ENCODE measurements around the gene UBR1. TPM values are rescaled to one million over a fixed set of nuclear protein-coding genes. Genes with fewer than 3 reads are reported as not detected.

The UBR1 gene
- total RNA-seq, 1 experiment from 2014 or later, result 17.9 TPM

DNA sequence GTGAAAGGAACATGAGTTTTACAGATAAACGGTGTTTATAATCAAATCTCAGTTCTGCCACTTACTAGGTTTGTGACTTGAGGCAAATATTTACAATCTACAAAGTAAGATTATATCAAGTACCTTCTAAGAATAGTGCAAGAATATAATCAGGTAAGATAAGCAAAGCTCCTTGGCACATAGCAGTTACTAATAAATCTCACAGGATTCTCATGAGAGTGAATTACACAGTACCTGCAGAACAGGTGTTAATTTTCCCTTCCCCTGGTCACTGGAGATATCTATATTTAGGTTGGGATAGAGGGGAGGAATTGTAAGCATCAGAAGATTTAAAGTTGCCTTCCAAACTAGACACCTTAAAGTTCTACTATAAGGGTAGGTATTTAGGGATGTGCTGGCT is 53.0 kb downstream of the UBR1 start:
- H3K4me2 ChIP-seq (ENCODE audit: low read length), result no peak overlapping the region
- H3K9me2 ChIP-seq (ENCODE audit: insufficient read depth), result no peaks in the 10 kb centered on the region
- no peaks in the 10 kb centered on the region for H3K9me3 ChIP-seq (ENCODE audit: control insufficient read depth in 1 of 2, insufficient read depth in 1 of 2, low read depth in 1 of 2, low read length in 2 of 2)
- no peak overlapping the region for H3K4me3 ChIP-seq (replicated peaks in 1 of 2; ENCODE audit: low read depth in 1 of 2, low read length in 2 of 2)
- BruUV-seq (replicated peaks), result no TSS peak
- H3K79me2 ChIP-seq (ENCODE audit: insufficient read depth, low read length), result no peaks in the 10 kb centered on the region
- H3K27ac ChIP-seq (ENCODE audit: low read depth, low read length), result no peak overlapping the region
- no peak for TF ChIP-seq JUND (IDR thresholded peaks at IDR 0.05)
- intact Hi-C loops (cut with micrococcal nuclease), result no loop called here
- no peaks in the 10 kb centered on the region for H3K4me1 ChIP-seq (ENCODE audit: control insufficient read depth in 1 of 2, insufficient read depth in 2 of 2, low read length in 2 of 2)
- ChIA-PET RAD21 (ENCODE audit: low non-redundant PET in 1 of 2, low total read pairs in 2 of 2, uncharacterized antibody in 2 of 2, unreplicated experiment in 2 of 2) (no interaction called here), POLR2A (no interaction called here), CTCF (no interaction called here)
- no peak for DNase-seq (ENCODE audit: low read depth, low spot score)
- no peak for ATAC-seq
- peaks cover 10 to 11% of the 10 kb centered on the region in 2 experiments; a peak in 3 of 4 replicates for H3K36me3 ChIP-seq (ENCODE audit: control insufficient read depth in 1 of 2, insufficient read depth in 2 of 2, low read length in 2 of 2)
- no peaks in the 10 kb centered on the region for H4K20me1 ChIP-seq (ENCODE audit: insufficient read depth)
- no peak overlapping the region for H3K9ac ChIP-seq (ENCODE audit: low read length)
- H3K27me3 ChIP-seq (ENCODE audit: insufficient read depth, low read length), result no peaks in the 10 kb centered on the region
- no peak overlapping the region for H2AFZ ChIP-seq (ENCODE audit: low read depth, low read length, poor library complexity, severe bottlenecking)

GRCh38 chr15:43048935-43049334 is 56.9 kb downstream of the UBR1 start:
- H3K27ac ChIP-seq (ENCODE audit: low read depth, low read length), result no peak overlapping the region
- H4K20me1 ChIP-seq (ENCODE audit: insufficient read depth), result no peaks in the 10 kb centered on the region
- no peaks in the 10 kb centered on the region for H3K4me1 ChIP-seq (ENCODE audit: control insufficient read depth in 1 of 2, insufficient read depth in 2 of 2, low read length in 2 of 2)
- ChIA-PET CTCF (no interaction called here), POLR2A (no interaction called here), RAD21 (ENCODE audit: low non-redundant PET in 1 of 2, low total read pairs in 2 of 2, uncharacterized antibody in 2 of 2, unreplicated experiment in 2 of 2) (no interaction called here)
- DNase-seq (ENCODE audit: low read depth, low spot score) (no peak), ATAC-seq (no peak)
- H3K9me2 ChIP-seq (ENCODE audit: insufficient read depth), result no peaks in the 10 kb centered on the region
- no peaks in the 10 kb centered on the region for H3K9me3 ChIP-seq (ENCODE audit: control insufficient read depth in 1 of 2, insufficient read depth in 1 of 2, low read depth in 1 of 2, low read length in 2 of 2)
- intact Hi-C loops (cut with micrococcal nuclease), result no loop called here
- H3K9ac ChIP-seq (ENCODE audit: low read length), result no peak overlapping the region
- no peak overlapping the region for H2AFZ ChIP-seq (ENCODE audit: low read depth, low read length, poor library complexity, severe bottlenecking)
- TF ChIP-seq EZH2 (IDR thresholded peaks at IDR 0.05) (no peak), EGR1 (IDR thresholded peaks at IDR 0.05; ENCODE audit: low read depth) (no peak), RAD21 (IDR thresholded peaks at IDR 0.05; ENCODE audit: low read depth) (no peak), JUND (IDR thresholded peaks at IDR 0.05) (no peak)
- no peak overlapping the region for H3K4me3 ChIP-seq (replicated peaks in 1 of 2; ENCODE audit: low read depth in 1 of 2, low read length in 2 of 2)
- peaks cover 3 to 12% of the 10 kb centered on the region in 2 experiments; a peak in 3 of 4 replicates for H3K36me3 ChIP-seq (ENCODE audit: control insufficient read depth in 1 of 2, insufficient read depth in 2 of 2, low read length in 2 of 2)
- BruUV-seq (replicated peaks), result no TSS peak
- H3K4me2 ChIP-seq (ENCODE audit: low read length), result no peak overlapping the region
- H3K79me2 ChIP-seq (ENCODE audit: insufficient read depth, low read length), result no peaks in the 10 kb centered on the region
- H3K27me3 ChIP-seq (ENCODE audit: insufficient read depth, low read length), result no peaks in the 10 kb centered on the region

DNA sequence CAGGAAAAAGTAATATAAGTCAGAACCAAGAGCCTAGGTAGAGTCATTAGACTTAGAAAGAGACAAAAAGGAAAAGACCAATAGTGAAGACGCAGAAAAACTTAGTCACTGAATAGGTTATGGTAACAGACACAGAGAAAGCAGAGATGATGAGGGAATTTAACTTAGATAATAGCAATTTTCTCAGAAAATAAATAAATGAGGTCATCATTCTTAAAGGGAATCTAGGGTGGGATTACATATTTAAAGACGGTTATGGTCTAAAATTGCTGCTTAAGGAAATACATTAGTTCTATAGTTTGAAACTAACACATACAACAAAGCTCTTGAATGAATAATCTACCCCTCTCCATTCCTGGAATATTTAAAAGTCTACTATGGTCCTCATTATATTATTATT is 59.4 kb downstream of the UBR1 start:
- Histone ChIP-seq H3K9me3 (ENCODE audit: control insufficient read depth in 1 of 2, insufficient read depth in 1 of 2, low read depth in 1 of 2, low read length in 2 of 2) (no peaks in the 10 kb centered on the region), H3K79me2 (ENCODE audit: insufficient read depth, low read length) (no peaks in the 10 kb centered on the region), H3K4me2 (ENCODE audit: low read length) (no peak overlapping the region), H4K20me1 (ENCODE audit: insufficient read depth) (no peaks in the 10 kb centered on the region), H3K27me3 (ENCODE audit: insufficient read depth, low read length) (no peaks in the 10 kb centered on the region), H3K9ac (ENCODE audit: low read length) (no peak overlapping the region), H3K36me3 (ENCODE audit: control insufficient read depth in 1 of 2, insufficient read depth in 2 of 2, low read length in 2 of 2) (peaks cover 13 to 18% of the 10 kb centered on the region in 2 experiments; a peak in 3 of 4 replicates), H3K9me2 (ENCODE audit: insufficient read depth) (no peaks in the 10 kb centered on the region), H3K4me1 (ENCODE audit: control insufficient read depth in 1 of 2, insufficient read depth in 2 of 2, low read length in 2 of 2) (no peaks in the 10 kb centered on the region), H3K27ac (ENCODE audit: low read depth, low read length) (no peak overlapping the region), H2AFZ (ENCODE audit: low read depth, low read length, poor library complexity, severe bottlenecking) (no peak overlapping the region), H3K4me3 (replicated peaks in 1 of 2; ENCODE audit: low read depth in 1 of 2, low read length in 2 of 2) (no peak overlapping the region)
- DNase-seq (ENCODE audit: low read depth, low spot score) (no peak), ATAC-seq (no peak)
- POLR2A ChIA-PET, result no interaction called here
- RAD21 ChIA-PET (ENCODE audit: low non-redundant PET in 1 of 2, low total read pairs in 2 of 2, uncharacterized antibody in 2 of 2, unreplicated experiment in 2 of 2), result no interaction called here
- no TSS peak for BruUV-seq (replicated peaks)
- CTCF ChIA-PET, result no interaction called here
- intact Hi-C loops (cut with micrococcal nuclease), result no loop called here
- TF ChIP-seq POLR2AphosphoS5 (IDR thresholded peaks at IDR 0.05; ENCODE audit: low read depth, low read length) (no peak), SRF (IDR thresholded peaks at IDR 0.05; ENCODE audit: low read depth) (no peak), EZH2 (IDR thresholded peaks at IDR 0.05) (no peak), ELF1 (IDR thresholded peaks at IDR 0.05; ENCODE audit: borderline replicate concordance, low read depth) (no peak), POLR2A (IDR thresholded peaks at IDR 0.05; ENCODE audit: borderline replicate concordance, extremely low read depth, insufficient read depth, insufficient read length) (no peak), YY1 (IDR thresholded peaks at IDR 0.05; ENCODE audit: extremely low read depth, insufficient replicate concordance, low read depth, low read length) (no peak), ZNF274 (IDR thresholded peaks at IDR 0.05; ENCODE audit: low read depth, low read length) (no peak), FOSL1 (IDR thresholded peaks at IDR 0.05; ENCODE audit: low read depth) (no peak), EGR1 (IDR thresholded peaks at IDR 0.05; ENCODE audit: low read depth) (no peak), ZFX (IDR thresholded peaks at IDR 0.05) (no peak), MAX (IDR thresholded peaks at IDR 0.05) (no peak), CEBPB (IDR thresholded peaks at IDR 0.05; ENCODE audit: low read depth) (no peak), SP1 (IDR thresholded peaks at IDR 0.05; ENCODE audit: low read depth) (no peak), ATF3 (IDR thresholded peaks at IDR 0.05) (no peak), JUND (IDR thresholded peaks at IDR 0.05) (no peak), CBX3 (IDR thresholded peaks at IDR 0.05; ENCODE audit: low read depth) (no peak)

Measured in HCT116 (cell line).